Choroid plexus epithelial cell (primary cell): Measurements from ENCODE around the gene AIPL1.
A peak's percentile ranks its signal among the peaks of the same experiment; 100 is the strongest.

Experiments used
- DNase-seq: peaks from one replicate; pipeline ENCODE4 v3.0.0-alpha.2; 2010; ENCODE audit warnings: low read depth
- H3K4me3 ChIP-seq: 2 replicates; pipeline ENCODE4 v1.5.1; 2011; ENCODE audit warnings: low read depth, mild to moderate bottlenecking, control low read depth, low read length, moderate library complexity
- CTCF ChIP-seq: conservative IDR thresholded peaks from 2 replicates; pipeline ENCODE4 v1.5.1; 2011; ENCODE audit warnings: low read depth, mild to moderate bottlenecking, control low read depth, inconsistent platforms, low read length, moderate library complexity

The AIPL1 gene

GRCh38 chr17:6426356-6427101, 8.4 kb downstream of the AIPL1 start:
- no peak for DNase-seq
- no peak overlapping the region for H3K4me3 ChIP-seq
- TF ChIP-seq CTCF = no peak

- TF ChIP-seq CTCF = no peak
- DNase-seq = no peak
- H3K4me3 ChIP-seq = no peak overlapping the region
Observed at GRCh38 chr17:6425407-6425806, 9.5 kb downstream of the AIPL1 start.

GRCh38 chr17:6423931-6424330, 11.0 kb downstream of the AIPL1 start:
- DNase-seq = no peak
- no peak overlapping the region for H3K4me3 ChIP-seq
- no peak for TF ChIP-seq CTCF

- no peak for TF ChIP-seq CTCF
- no peak for DNase-seq
- H3K4me3 ChIP-seq = no peak overlapping the region
Observed at GRCh38 chr17:6422654-6423241, 12.2 kb downstream of the AIPL1 start.

- no peak overlapping the region for H3K4me3 ChIP-seq
- DNase-seq = peak; percentile 80
- TF ChIP-seq CTCF = peak; percentile 94
Observed at GRCh38 chr17:6421700-6422604, 13.0 kb downstream of the AIPL1 start.

GRCh38 chr17:6420173-6420641, 14.7 kb downstream of the AIPL1 start:
- DNase-seq = peak; percentile 47
- TF ChIP-seq CTCF = peak; percentile 71
- H3K4me3 ChIP-seq = no peak overlapping the region
